Activated CD4-positive, alpha-beta T cell treated with anti-CD3 and anti-CD28 coated beads, Interleukin-2, amount 50 U/mL, for 16 hours (primary cell): ENCODE measurements around the gene CHI3L1.
A peak's percentile ranks its signal among the peaks of the same experiment; 100 is the strongest.

Source experiments
- DNase-seq: peaks from one replicate; pipeline ENCODE4 v3.0.0-alpha.2; 2020

CHI3L1 gene

GRCh38 chr1:203149188-203149840 is 37.2 kb downstream of the CHI3L1 start:
- DNase-seq: no peak

DNA sequence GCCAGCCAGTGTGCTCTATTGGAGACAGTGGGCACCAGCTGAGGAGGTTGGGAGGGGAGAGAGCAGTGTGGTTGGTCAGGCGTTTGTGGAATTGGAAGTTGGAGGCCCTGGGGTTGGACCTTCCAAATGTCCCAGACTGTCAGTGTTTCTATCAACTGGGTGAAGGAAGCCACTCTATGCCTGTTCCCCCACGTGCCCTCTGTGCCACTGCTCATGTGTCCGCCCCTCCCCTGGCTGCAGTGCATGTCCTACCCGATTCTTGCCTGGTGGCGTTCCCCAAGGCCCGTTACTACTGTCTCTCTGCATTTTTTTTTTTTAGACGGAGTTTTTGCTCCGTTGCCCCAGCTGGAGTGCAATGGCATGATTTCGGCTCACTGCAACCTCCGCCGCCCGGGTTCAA is 37.9 kb downstream of the CHI3L1 start:
- DNase-seq: no peak

DNA sequence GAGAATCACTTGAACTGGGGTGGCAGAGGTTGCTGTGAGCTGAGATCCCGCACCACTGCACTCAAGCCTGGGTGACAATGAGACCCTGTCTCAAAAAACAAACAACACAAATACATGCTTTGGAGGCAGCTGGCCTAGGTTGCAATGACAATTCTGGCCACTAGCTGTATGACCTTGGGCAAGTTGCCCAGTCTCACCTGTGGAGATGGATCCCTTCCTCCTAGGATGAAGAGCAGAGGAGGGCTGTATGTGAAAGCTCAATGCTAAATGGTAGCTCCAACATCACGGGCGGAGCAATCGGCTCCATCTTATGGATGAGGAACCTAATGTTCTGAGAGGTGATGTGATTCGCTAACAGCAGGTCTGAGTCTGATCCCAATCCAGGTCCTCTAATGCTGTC is 38.4 kb downstream of the CHI3L1 start:
- DNase-seq: no peak

- no peak for DNase-seq
Measured at GRCh38 chr1:203147376-203147775, 39.1 kb downstream of the CHI3L1 start.

DNA sequence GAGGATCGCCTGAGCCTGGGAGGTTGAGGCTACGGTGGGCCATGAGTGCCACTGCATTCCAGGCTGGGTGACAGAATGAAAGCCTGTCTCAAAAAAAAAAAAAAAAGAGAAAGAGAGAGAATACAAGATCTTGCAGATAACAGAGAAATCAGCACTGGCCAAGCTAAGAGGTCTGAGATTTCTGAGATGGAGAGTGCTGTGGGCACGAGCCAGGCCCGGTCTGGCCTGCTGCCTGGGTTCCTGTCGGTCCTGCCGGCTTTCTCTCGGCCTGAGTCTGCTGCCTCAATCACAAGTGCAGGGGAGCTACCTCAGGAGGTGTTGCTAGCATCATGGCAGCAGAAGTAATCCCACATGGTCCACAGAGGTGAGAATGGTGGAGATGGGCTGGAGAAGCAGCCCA is 40.0 kb downstream of the CHI3L1 start:
- no peak for DNase-seq

GRCh38 chr1:203146042-203146369 is 40.5 kb downstream of the CHI3L1 start:
- no peak for DNase-seq

DNA sequence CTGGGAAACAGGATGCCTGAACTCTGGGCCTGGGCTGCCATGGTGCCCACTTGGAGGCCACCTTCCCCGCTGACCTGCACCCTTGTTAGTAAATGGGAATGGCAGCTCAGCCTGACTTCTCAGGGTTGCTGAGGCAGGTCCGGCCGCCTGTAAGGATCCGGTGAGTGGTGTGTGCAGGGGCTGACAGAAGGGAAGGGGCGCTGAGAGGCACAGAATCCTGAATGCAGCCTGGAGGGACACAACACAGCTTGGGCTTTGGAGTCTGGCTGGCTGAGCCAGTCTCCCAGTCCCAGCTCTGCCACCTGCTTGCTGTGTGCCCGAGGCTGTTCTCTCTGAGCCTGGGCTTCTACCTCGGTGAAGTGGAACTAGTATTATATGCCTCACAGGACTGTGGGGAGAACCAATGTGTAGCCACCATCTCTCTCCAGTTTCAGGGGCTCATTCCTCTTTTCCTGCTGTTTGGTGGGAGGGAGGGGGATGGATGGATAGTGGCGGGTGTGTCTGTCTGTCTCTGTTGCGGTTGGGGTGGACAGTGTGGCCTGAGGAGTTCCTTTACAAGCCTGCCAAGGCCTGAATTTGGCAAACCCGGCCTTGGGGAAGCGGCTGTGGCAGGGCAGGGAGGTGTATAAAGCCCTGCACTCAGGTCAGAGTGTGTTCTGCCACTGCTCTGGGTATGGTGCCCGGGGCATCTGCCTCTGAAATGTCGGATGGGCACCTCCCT is 41.0 kb downstream of the CHI3L1 start:
- DNase-seq: no peak

- no peak for DNase-seq
Measured at GRCh38 chr1:203144661-203145060, 41.8 kb downstream of the CHI3L1 start.

DNA sequence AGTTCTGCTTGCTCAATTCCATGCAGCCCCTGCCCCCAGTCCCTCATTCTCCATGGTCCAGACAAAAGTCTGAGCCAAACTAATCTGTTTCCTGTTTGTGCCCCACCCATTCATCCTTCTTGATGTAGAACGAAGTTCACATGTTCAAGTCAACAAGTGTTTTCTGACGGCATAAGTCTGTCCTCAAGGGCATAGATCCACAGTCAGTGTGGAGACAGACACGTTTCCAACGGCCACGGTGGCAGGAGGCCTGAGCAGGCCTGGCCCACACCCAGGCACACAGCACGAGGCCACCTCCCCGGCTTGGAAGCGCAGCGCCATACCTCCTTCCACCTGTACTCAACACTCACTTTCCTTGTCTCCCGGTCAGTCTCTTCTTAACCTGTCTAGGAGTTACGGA is 42.9 kb downstream of the CHI3L1 start:
- DNase-seq: no peak

GRCh38 chr1:203142684-203143408 is 43.7 kb downstream of the CHI3L1 start:
- DNase-seq: no peak

- no peak for DNase-seq
Measured at GRCh38 chr1:203142124-203142523, 44.4 kb downstream of the CHI3L1 start.

DNA sequence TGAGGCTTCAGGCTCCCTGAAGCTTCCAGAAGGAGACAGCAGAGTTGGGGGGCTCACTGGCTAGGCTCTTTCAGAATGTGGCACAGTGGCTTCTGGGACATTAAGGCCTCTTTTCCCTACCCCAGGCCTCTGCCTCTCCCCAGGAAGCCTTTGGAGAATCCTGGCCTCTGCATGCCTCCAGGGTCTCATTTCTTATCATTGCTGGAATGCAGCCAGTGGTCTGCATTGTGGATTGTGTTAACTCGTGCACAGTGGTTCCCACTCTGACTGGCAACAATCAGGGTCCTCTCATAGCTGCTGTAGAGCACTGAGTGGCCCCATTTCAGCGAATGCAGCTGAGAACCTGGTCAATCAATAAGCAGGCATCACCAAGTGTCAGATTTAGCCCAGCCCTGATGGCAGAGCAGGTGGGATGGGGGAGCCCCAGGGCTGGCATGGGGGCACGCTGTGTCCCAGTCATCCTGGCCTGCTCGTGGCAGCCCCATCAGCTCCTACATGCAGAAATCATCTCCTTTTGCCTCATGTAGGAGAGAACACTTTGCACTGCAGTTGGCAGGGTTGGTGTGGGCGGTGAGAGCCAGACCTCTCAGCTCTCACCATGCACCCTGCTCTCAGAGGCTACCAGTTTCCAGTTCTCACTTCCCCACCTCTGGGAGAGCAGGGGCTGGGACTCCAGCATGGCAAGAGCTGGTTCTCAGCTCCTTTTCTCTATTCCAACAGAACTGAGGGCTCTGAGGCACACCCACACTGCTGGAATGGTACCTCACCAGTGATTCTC is 45.6 kb downstream of the CHI3L1 start:
- no peak for DNase-seq

GRCh38 chr1:203139976-203140475 is 46.5 kb downstream of the CHI3L1 start:
- no peak for DNase-seq

DNA sequence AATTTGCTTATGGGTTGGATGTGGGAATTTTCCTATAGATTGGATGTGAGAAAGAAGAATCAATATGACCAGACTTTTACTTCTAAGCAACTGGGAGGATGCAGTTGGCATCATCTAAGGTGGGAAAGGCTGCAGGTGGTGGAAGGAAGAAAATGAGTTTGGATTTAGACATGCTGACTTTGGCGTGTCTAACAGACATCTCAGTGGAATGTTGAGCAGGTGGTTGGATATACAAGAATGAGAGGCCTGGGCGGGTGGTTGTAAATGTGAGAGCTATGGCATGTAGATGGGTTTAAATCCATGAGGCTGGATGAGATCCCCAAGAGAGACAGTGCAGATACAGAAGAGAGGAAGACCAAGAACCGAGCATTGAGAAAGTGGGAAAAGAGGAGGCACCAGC is 48.4 kb downstream of the CHI3L1 start:
- DNase-seq: no peak

DNA sequence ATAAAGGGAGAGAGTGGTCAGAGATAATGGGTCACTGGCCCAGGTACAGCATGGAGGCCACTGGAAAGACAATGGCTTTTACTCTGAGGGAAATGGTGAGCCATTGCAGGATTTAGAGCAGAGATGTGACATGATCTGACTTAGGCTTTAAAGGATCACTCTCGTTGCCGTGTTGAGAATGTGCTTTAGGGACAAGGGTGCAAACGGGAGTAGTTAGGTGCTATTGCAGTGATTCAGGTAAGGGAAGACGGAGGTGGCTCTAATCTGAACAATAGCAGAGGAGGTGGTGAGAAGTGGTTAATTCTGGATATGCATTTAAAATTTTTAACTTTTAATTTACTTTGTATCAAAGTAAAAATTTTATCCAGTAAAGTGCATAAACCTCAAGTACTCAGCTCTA is 49.2 kb downstream of the CHI3L1 start:
- DNase-seq: no peak

GRCh38 chr1:203136409-203137042 is 50.0 kb downstream of the CHI3L1 start:
- no peak for DNase-seq

DNA sequence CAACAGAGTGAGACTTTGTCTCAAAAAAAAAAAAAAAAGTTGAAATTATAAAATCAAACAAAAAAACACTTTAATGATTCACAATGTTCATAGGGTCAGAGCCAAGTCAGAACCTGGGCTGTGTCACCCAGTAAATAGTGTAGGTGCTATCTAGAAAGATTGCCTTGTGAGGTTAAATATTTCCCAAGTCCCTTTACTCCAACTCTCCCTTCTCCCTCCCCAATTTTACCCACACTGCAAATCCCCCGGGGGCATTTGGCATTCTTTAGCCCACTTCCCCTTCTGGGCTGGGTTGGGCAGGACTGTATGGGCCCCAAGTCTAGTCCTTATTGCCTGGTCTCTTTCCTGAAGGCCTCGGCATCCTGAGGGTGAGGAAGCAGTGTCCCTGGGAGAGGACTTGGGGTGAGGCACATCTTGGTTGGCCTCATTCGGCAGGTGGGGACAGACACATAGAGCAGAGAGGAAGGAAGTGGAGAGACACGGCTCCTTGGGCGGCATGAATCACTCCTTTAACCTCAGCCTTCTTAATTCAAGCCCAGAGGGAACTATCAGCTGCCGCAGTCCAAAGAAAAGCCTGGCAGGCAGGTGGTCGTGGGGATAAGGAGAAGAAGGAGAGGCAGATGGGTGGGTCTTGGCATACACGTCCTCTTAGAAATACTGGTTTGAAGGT is 50.7 kb downstream of the CHI3L1 start:
- DNase-seq: peak; percentile 16

- no peak for DNase-seq
Measured at GRCh38 chr1:203133970-203134725, 52.4 kb downstream of the CHI3L1 start.

GRCh38 chr1:203131548-203132200 is 54.8 kb downstream of the CHI3L1 start:
- no peak for DNase-seq

DNA sequence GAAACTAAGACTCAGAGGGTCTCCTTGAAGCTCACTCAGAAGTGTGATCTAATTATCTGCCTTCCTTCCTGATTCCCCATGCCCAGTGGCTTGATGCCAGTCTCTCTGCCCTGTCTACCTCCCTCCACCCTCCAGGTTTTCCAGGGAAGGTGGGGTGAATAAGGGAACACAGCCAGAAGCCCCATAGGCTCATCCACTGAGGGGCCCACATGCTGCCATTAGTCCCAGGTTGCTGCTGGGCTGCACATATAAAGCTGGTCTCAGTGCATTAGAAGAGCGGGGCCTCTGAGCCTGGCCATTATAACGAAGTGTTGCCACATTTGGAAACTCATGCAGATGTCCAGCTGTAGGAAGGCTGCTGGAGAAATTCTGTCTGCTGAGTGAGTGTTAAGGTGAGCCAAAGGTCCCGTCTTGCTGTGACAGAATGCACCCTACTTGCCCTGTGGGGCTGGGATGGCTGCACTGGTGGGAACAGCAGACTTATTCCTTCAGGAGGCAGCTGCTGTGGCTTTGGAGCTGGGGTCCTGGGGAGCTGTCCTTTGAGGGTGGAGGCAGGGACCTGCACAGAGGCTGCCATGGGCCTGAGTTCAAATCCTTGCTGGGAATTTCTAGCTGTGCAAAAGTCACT is 56.0 kb downstream of the CHI3L1 start:
- DNase-seq: no peak
